Dendritic cell treated with granulocyte-macrophage colony-stimulating factor and Interleukin-4, amounts not matched to agents 40 ng/mL and 50 ng/mL, for 4 days (primary cell): ENCODE results near the gene OPN1MW2.
"Not testable (repeated sequence)": the region's sequence is repeated elsewhere in the genome, so short reads cannot be mapped to it uniquely, and the experiment has no call there.

ENCODE experiments used
- H3K27ac Mint-ChIP-seq: one replicate; pipeline ENCODE4 v1.8.0; 2022; ENCODE audit warnings: mild to moderate bottlenecking, mixed read lengths
- H3K27me3 Mint-ChIP-seq: one replicate; pipeline ENCODE4 v1.8.0; 2022; ENCODE audit warnings: mild to moderate bottlenecking, mixed read lengths
- H3K36me3 Mint-ChIP-seq: one replicate; pipeline ENCODE4 v1.8.0; 2022; ENCODE audit warnings: low read depth, mixed read lengths
- H3K4me1 Mint-ChIP-seq: one replicate; pipeline ENCODE4 v1.8.0; 2022; ENCODE audit warnings: low read depth, mixed read lengths
- H3K4me3 Mint-ChIP-seq: one replicate; pipeline ENCODE4 v1.8.0; 2022; ENCODE audit warnings: mild to moderate bottlenecking, moderate library complexity, mixed read lengths
- H3K9me3 Mint-ChIP-seq: one replicate; pipeline ENCODE4 v1.8.0; 2022; ENCODE audit warnings: mixed read lengths
- intact Hi-C: fragments of 100-400 bp; cut with micrococcal nuclease; formaldehyde crosslinking; loops from one replicate; pipeline ENCODE4 v1.15.0; 2022

OPN1MW2 gene

DNA sequence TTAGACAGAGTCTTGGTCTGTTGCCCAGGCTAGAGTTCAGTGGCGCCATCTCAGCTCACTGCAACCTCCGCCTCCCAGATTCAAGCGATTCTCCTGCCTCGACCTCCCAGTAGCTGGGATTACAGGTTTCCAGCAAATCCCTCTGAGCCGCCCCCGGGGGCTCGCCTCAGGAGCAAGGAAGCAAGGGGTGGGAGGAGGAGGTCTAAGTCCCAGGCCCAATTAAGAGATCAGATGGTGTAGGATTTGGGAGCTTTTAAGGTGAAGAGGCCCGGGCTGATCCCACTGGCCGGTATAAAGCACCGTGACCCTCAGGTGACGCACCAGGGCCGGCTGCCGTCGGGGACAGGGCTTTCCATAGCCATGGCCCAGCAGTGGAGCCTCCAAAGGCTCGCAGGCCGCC lies at the start of gene OPN1MW2:
Gene OPN1MW2 (plus strand): TSS at position 301 of the 400 bp plus-strand sequence. CDS start 60 bp downstream, at position 361.
- intact Hi-C loops, H3K4me3 Mint-ChIP-seq, H3K36me3 Mint-ChIP-seq, H3K27ac Mint-ChIP-seq, H3K9me3 Mint-ChIP-seq, H3K27me3 Mint-ChIP-seq, H3K4me1 Mint-ChIP-seq: not testable (repeated sequence)

- H3K36me3 Mint-ChIP-seq, H3K4me1 Mint-ChIP-seq, H3K9me3 Mint-ChIP-seq, H3K4me3 Mint-ChIP-seq, H3K27ac Mint-ChIP-seq, H3K27me3 Mint-ChIP-seq, intact Hi-C loops: not testable (repeated sequence)
These were observed 47.0 kb upstream of the OPN1MW2 start for GRCh38 chrX:154172535-154172943.

- H3K36me3 Mint-ChIP-seq, intact Hi-C loops, H3K9me3 Mint-ChIP-seq: not testable (repeated sequence)
These were observed 45.2 kb upstream of the OPN1MW2 start for GRCh38 chrX:154174356-154174755.

GRCh38 chrX:154182296-154182695 lies 37.3 kb upstream of the OPN1MW2 start, which contains the start of gene OPN1MW:
OPN1MW (plus strand) TSS chrX:154182596; CDS start chrX:154182678, 82 bp downstream.
- H3K4me1 Mint-ChIP-seq, H3K9me3 Mint-ChIP-seq, H3K4me3 Mint-ChIP-seq, intact Hi-C loops, H3K36me3 Mint-ChIP-seq, H3K27me3 Mint-ChIP-seq, H3K27ac Mint-ChIP-seq: not testable (repeated sequence)

More at GRCh38 chrX:154174356-154174755, 45.2 kb upstream of the OPN1MW2 start:
- H3K4me1 Mint-ChIP-seq, H3K4me3 Mint-ChIP-seq, H3K27me3 Mint-ChIP-seq, H3K27ac Mint-ChIP-seq: not testable (repeated sequence)

DNA sequence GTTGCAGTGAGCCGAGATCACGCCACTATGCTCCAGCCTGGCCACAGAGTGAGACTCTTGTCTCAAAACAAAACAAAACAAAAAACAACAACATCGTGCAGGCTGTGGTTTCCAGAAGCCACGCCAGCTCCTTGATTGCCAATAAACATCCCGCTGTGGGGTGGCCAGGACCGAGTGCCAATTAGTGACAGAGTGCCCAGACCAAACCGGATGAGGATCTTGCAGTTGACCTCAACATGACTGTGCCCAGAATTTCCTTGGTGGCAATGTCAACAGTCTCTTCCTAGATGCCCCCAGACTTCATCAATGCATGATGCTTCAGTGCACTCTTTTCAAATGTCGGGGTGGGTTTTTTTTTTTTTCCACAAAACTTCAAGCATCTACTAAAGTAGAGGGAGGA lies 35.8 kb upstream of the OPN1MW2 start:
- H3K27ac Mint-ChIP-seq, H3K9me3 Mint-ChIP-seq, H3K4me3 Mint-ChIP-seq, intact Hi-C loops, H3K27me3 Mint-ChIP-seq, H3K36me3 Mint-ChIP-seq, H3K4me1 Mint-ChIP-seq: not testable (repeated sequence)

DNA sequence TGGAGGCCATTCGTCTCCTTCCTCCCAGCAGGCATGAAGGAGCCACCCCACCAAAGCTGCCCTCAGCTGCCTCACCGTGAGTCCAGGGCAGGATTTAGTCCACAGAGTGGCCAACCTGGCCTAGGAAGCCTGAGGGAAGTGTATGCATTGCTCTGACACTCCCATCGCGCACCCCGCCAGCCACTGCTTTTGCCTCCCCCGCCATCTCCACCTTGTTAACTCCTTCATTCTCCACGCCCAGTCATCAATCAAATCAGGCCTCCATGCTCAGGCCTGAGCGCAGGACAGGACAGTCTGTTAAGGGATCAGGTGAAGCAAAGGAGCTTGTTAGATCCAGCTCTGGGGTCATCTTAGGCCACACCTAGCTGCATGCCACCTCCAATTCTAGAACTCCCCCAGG lies 26.7 kb upstream of the OPN1MW2 start:
- H3K27ac Mint-ChIP-seq, H3K4me1 Mint-ChIP-seq, H3K4me3 Mint-ChIP-seq, H3K9me3 Mint-ChIP-seq, H3K27me3 Mint-ChIP-seq, H3K36me3 Mint-ChIP-seq, intact Hi-C loops: not testable (repeated sequence)

GRCh38 chrX:154194316-154194715 lies 25.2 kb upstream of the OPN1MW2 start:
- H3K27me3 Mint-ChIP-seq, H3K4me1 Mint-ChIP-seq, H3K4me3 Mint-ChIP-seq, H3K27ac Mint-ChIP-seq, intact Hi-C loops, H3K36me3 Mint-ChIP-seq, H3K9me3 Mint-ChIP-seq: not testable (repeated sequence)

DNA sequence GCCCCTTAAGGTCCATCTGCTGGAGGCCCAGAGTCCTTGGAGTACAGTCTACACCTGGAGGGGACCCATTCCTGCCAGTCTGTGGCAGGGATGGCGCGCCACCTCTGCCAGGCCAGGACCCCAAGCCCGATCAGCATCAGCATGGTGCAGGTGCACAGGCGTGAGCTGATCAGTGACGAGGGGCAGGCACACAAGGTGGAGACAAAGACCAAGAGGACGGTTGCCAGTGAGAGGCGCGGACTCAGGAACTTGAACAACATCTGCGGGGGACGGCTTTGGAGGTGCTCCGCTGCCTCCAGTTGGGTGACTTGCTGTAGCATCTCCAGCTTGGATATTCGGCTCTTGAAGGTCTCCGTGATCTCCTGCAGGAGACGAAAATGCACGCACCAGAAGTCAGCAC lies 23.1 kb upstream of the OPN1MW2 start:
- H3K4me3 Mint-ChIP-seq, H3K4me1 Mint-ChIP-seq, H3K36me3 Mint-ChIP-seq, H3K27ac Mint-ChIP-seq, intact Hi-C loops, H3K9me3 Mint-ChIP-seq, H3K27me3 Mint-ChIP-seq: not testable (repeated sequence)

DNA sequence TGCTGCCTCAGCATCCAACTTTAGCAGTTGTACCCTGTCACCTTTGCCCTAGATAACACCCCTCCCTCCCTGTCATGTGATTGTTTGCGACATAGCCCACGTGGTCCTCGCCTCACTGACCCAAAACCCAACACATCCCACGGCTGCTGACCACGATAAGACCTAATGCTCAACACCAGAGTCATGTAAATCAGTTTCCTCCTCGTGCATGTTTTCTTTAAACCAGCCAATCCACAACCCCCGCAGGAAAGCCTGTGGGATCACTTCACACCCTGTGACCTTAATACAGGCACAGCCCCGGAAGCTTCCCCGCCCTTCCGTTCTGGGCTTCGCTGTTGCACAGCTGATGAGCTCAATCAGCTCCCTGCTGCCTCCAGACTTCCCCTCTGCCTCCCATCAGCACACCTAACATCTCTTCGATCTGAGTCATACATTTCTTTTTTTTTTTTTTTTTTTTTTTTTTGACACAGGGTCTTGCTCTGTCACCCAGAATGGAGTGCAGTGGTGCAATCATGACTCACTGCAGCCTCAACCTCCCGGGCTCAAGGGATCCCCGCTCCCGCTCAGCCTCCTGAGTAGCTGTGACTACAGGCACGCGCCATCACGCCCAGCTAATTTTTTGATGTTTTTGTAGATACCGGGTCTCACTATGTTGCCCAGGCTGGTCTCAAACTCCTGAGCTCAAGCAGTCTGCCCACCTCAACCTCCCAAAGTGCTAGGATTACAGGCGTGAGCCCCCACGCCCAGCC lies 9.7 kb upstream of the OPN1MW2 start:
- H3K4me1 Mint-ChIP-seq, H3K36me3 Mint-ChIP-seq, H3K27me3 Mint-ChIP-seq, H3K27ac Mint-ChIP-seq, H3K9me3 Mint-ChIP-seq, intact Hi-C loops, H3K4me3 Mint-ChIP-seq: not testable (repeated sequence)

DNA sequence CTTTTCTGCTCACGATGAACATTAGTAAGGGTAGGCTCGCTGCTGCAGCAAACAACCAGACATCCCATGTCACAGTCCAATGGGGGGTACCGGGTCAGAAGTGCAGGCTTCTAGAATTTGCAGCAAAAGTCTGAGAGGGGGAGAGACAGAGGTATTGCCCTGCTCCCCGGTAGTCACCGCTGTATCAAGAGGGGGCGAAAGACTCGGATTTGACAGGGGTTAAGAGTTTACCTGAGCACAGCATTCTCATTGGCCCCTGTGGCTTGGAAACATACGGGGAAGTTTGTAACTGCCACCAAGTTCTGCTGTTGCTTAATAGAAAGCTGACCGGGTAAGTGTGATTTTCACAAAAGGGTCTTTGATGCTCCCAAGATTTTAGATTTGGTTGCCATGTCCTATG lies 8.5 kb upstream of the OPN1MW2 start:
- not testable (repeated sequence) for H3K27ac Mint-ChIP-seq

DNA sequence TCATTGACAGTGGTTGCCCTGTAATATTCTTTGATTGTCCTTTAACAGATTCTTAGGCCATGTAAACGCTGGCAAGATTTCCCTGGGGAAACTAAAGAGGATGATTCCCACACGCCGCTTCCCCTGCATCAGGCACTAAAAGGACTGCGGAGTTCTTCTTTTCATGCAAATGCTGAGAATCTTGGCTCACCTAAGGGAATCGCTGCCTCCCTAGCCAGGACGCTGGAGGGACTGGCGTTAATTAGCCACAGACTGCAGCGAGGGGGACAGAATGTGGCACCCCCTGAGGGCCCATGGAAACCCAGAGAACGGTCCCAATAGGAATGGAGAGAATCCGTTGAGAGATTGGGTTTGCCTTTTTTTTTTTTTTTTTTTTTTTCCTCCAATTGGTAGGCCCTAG lies 8.1 kb upstream of the OPN1MW2 start:
- H3K36me3 Mint-ChIP-seq = not testable (repeated sequence)

More for the DNA sequence above, 8.5 kb upstream of the OPN1MW2 start:
- intact Hi-C loops, H3K4me3 Mint-ChIP-seq, H3K27me3 Mint-ChIP-seq, H3K9me3 Mint-ChIP-seq, H3K4me1 Mint-ChIP-seq, H3K36me3 Mint-ChIP-seq: not testable (repeated sequence)

DNA sequence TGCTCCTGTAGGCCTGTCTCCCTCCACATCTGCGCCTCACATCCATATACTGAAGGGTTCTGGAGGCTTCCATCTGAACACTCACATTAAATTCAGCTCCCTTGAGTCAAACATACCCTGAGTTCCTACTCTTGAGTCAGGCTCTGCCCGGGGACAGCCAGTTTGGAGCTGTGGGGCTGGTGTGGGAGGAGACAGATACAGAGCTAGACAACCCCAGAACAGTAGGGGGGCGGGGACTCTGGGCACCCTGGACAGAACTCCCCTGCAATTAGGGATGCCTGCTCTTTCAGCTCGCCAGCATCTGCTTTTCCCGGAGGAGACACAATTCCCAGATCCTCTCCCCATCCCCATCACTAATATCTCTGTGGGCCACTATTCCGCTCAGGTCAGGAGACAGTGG lies 5.7 kb downstream of the OPN1MW2 start:
- H3K27me3 Mint-ChIP-seq, H3K36me3 Mint-ChIP-seq, H3K4me1 Mint-ChIP-seq, H3K27ac Mint-ChIP-seq, intact Hi-C loops, H3K4me3 Mint-ChIP-seq, H3K9me3 Mint-ChIP-seq: not testable (repeated sequence)

More for the DNA sequence above, 8.1 kb upstream of the OPN1MW2 start:
- H3K4me1 Mint-ChIP-seq, intact Hi-C loops, H3K27ac Mint-ChIP-seq, H3K9me3 Mint-ChIP-seq, H3K27me3 Mint-ChIP-seq, H3K4me3 Mint-ChIP-seq: not testable (repeated sequence)

- H3K36me3 Mint-ChIP-seq, H3K9me3 Mint-ChIP-seq, H3K4me3 Mint-ChIP-seq, H3K27me3 Mint-ChIP-seq, H3K4me1 Mint-ChIP-seq, H3K27ac Mint-ChIP-seq, intact Hi-C loops: not testable (repeated sequence)
These were observed 7.2 kb downstream of the OPN1MW2 start for GRCh38 chrX:154226706-154227105.

DNA sequence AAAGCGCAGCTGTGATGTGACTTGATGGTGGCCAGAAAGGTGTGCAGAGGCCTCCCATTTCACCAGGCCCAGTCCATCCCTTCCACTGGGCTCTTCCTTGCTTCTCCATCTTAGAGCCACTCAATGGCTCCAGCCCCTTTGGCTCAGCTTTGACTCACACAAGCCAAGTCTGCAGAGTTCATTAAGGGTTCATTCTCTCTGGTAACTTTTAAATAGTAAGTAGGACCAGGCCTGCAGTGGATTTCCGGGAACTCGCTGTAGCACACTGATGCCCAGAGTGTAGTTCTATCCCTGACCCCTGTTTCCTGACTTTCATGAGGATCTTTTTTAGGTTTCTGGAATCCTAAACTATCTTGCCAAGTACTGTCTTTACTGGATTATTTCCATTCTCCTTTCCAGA lies 11.9 kb downstream of the OPN1MW2 start:
- H3K36me3 Mint-ChIP-seq, H3K9me3 Mint-ChIP-seq, H3K27ac Mint-ChIP-seq, H3K27me3 Mint-ChIP-seq, H3K4me1 Mint-ChIP-seq, intact Hi-C loops, H3K4me3 Mint-ChIP-seq: not testable (repeated sequence)

DNA sequence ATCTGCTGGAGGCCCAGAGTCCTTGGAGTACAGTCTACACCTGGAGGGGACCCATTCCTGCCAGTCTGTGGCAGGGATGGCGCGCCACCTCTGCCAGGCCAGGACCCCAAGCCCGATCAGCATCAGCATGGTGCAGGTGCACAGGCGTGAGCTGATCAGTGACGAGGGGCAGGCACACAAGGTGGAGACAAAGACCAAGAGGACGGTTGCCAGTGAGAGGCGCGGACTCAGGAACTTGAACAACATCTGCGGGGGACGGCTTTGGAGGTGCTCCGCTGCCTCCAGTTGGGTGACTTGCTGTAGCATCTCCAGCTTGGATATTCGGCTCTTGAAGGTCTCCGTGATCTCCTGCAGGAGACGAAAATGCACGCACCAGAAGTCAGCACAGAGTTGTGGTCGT lies 14.1 kb downstream of the OPN1MW2 start:
- H3K27me3 Mint-ChIP-seq, H3K4me3 Mint-ChIP-seq, H3K4me1 Mint-ChIP-seq, H3K36me3 Mint-ChIP-seq, intact Hi-C loops, H3K27ac Mint-ChIP-seq, H3K9me3 Mint-ChIP-seq: not testable (repeated sequence)
